Measurements from ENCODE around the gene PTCHD1.

PTCHD1 gene

GRCh38 chrX:23334848-23335599, at the start of gene PTCHD1:
Gene PTCHD1, plus strand, starts transcription at chrX:23334849. Its CDS starts 27 bp downstream, at chrX:23334876.
- no peak for TF ChIP-seq CTCF (IDR thresholded peaks at IDR 0.05; ENCODE audit: insufficient read depth, missing control alignments)
- FAIRE-seq (no peak), DNase-seq (ENCODE audit: insufficient read length, low spot score) (no peak)

- DNase-seq (ENCODE audit: insufficient read length, low spot score) (no peak), FAIRE-seq (no peak)
- TF ChIP-seq CTCF (IDR thresholded peaks at IDR 0.05; ENCODE audit: insufficient read depth, missing control alignments), result no peak
These were observed 47.9 kb upstream of the PTCHD1 start for GRCh38 chrX:23286731-23287130.

- FAIRE-seq, result peak; percentile 11
- DNase-seq (ENCODE audit: insufficient read length, low spot score), result no peak
- TF ChIP-seq CTCF (IDR thresholded peaks at IDR 0.05; ENCODE audit: insufficient read depth, missing control alignments), result no peak
These were observed 47.4 kb upstream of the PTCHD1 start for GRCh38 chrX:23287191-23287725.

GRCh38 chrX:23292354-23292987, 42.2 kb upstream of the PTCHD1 start:
- DNase-seq (ENCODE audit: insufficient read length, low spot score) (no peak), FAIRE-seq (no peak)
- no peak for TF ChIP-seq CTCF (IDR thresholded peaks at IDR 0.05; ENCODE audit: insufficient read depth, missing control alignments)

- FAIRE-seq (no peak), DNase-seq (ENCODE audit: insufficient read length, low spot score) (no peak)
- no peak for TF ChIP-seq CTCF (IDR thresholded peaks at IDR 0.05; ENCODE audit: insufficient read depth, missing control alignments)
These were observed 41.5 kb upstream of the PTCHD1 start for GRCh38 chrX:23292988-23293651.

GRCh38 chrX:23304881-23305280, 29.8 kb upstream of the PTCHD1 start:
- no peak for TF ChIP-seq CTCF (IDR thresholded peaks at IDR 0.05; ENCODE audit: insufficient read depth, missing control alignments)
- FAIRE-seq, result no peak
- no peak for DNase-seq (ENCODE audit: insufficient read length, low spot score)

Measured in D721Med (cell line).